Subcutaneous adipose tissue (tissue), 4 donors: ENCODE results near the gene PGBD5. TPM values are rescaled to one million over a fixed set of nuclear protein-coding genes. Genes with fewer than 3 reads are reported as not detected.

ENCODE experiments used
- total RNA-seq, 4 donors: library from RNA; depleted of rRNA; stranded (reverse); fragments of >200 nt; gene quantifications; one replicate each; pipeline ENCODE4 v1.1.0, GENCODE V29; 2016
- TF ChIP-seq, protein P1 (sequence below): fragments of 450-650 bp; IDR thresholded peaks from one replicate; pipeline ENCODE4 v1.5.1; 2016; ENCODE audit warnings: low read depth, mild to moderate bottlenecking, control low read depth, antibody characterized with exemption, moderate library complexity

The PGBD5 gene
- total RNA-seq, 4 donors from 2014 or later, result under 0.01 to 5.9 (median 0.27) TPM

DNA sequence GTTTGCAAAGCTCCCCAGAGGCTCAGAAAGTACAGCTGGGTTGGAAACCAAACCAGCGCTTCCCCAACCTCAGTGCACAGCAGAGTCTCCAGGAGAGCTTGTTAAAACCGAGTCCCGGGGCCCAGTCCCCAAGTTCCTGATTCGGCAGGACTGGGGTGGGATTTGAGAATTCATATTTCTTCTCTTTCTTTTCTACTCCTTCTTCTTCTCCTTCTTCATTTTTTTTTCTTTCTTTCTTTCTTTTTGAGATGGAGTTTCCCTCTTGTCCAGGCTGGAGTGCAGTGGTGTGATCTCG lies 136.8 kb downstream of the PGBD5 start:
- TF ChIP-seq, protein P1, sequence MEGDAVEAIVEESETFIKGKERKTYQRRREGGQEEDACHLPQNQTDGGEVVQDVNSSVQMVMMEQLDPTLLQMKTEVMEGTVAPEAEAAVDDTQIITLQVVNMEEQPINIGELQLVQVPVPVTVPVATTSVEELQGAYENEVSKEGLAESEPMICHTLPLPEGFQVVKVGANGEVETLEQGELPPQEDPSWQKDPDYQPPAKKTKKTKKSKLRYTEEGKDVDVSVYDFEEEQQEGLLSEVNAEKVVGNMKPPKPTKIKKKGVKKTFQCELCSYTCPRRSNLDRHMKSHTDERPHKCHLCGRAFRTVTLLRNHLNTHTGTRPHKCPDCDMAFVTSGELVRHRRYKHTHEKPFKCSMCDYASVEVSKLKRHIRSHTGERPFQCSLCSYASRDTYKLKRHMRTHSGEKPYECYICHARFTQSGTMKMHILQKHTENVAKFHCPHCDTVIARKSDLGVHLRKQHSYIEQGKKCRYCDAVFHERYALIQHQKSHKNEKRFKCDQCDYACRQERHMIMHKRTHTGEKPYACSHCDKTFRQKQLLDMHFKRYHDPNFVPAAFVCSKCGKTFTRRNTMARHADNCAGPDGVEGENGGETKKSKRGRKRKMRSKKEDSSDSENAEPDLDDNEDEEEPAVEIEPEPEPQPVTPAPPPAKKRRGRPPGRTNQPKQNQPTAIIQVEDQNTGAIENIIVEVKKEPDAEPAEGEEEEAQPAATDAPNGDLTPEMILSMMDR, result no peak

- TF ChIP-seq, protein P1, result no peak
Measured at GRCh38 chr1:230288641-230289349, 137.3 kb downstream of the PGBD5 start.

DNA sequence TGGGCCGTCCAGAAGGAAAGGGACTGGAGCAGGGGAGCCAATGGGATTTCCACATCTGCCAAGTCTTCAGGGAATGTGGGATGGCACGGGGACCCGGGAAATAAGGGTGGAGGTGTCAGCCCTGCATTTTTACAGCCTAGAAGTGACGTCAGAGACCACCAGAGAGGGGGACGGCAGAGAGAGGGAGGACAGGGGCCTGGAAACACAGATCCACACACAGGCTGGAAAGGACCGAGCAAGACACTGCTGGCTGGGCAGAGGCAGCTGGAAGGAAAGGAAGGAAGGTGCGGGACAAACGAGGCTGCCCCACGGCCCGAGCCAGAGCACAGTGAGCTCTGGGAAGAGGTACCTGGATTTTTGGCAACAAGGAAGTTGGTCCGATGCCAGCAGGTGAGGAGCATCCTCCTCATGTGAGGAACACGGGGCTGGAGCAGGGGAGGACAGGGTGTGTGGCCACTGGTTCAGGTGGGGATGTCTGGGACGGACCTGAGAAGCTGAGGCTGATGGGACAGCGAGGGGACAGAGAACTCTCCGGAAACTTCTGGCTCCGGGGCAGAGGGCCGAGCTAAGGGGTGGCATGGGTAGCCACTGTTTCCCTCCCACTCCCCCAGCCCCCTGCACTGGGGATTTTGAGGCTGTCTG lies 138.3 kb downstream of the PGBD5 start:
- TF ChIP-seq, protein P1, result no peak

DNA sequence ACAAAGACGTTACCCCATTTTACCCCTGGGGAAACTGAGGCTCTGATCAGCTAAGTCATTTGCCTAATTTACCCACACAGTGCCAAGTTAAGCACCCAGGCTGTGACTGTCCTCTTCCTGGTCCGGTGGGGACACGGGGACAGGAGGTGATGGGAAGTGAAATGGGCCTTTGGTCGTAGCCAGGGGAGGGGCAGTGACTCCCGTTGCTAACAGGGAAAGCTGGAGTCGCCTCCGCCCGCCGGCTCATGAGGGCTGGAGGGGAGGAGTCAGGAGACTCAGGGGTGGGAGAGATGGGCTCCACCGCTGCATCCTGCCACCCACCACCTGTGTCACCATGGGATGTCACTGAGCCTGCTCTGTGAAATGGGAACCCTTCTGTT lies 139.3 kb downstream of the PGBD5 start:
- TF ChIP-seq, protein P1, result no peak

DNA sequence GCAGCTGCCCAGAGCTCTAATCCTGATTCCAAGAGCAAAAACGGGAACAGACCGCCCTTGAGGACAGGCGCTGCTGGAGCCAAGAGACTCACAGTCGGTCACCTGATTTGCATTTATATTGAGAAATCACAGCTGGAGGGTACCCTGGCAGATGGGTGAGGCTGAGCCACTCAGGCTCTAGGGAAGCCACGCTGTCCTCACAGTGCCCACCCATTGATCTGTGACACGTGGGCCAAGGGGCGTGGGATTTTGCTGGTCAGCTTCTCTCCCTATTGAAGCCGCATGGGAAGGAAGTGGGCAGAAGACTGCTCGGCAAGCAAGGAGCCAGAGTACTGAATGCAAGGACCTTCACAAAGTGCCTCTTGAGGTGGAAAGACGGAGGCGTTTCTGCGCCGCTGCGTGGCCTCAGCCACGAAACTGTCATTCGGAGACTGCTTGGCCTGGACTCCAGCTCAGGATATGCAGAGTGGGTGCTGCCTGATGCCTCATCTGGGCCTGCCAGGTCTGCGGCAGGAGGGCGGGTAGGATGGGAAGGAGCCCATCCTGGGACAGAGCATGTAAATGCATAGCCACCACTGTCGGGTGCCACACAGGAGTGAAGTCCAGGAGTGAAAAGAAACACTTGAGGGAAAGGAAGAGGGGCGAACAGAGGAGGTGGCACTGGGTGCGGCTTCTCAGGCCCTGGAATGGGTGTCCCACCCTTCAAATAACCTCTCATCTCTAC lies 139.8 kb downstream of the PGBD5 start:
- TF ChIP-seq, protein P1, result no peak

GRCh38 chr1:230285351-230285750 lies 140.8 kb downstream of the PGBD5 start:
- TF ChIP-seq, protein P1, result no peak

- TF ChIP-seq, protein P1, result no peak
Measured at GRCh38 chr1:230284891-230285290, 141.2 kb downstream of the PGBD5 start.
